K562 (cell line): ENCODE measurements around the gene ANKRD61. TPM values are rescaled to one million over a fixed set of nuclear protein-coding genes. Genes with fewer than 3 reads are reported as not detected.

Source experiments
- DEAF1 ChIP-seq: fragments of 450-650 bp; formaldehyde crosslinking; IDR thresholded peaks from 2 replicates; pipeline ENCODE4 v1.4.0; 2020; ENCODE audit warnings: mild to moderate bottlenecking, moderate library complexity
- LEF1 ChIP-seq: fragments of 450-650 bp; IDR thresholded peaks from 2 replicates; pipeline ENCODE4 v1.6.1; 2016; ENCODE audit warnings: mild to moderate bottlenecking
- NR2C2 ChIP-seq, 2 experiments: fragments of 200-800 bp in 1 of 2; sonication (Bioruptor generic) in 1 of 2; sonication (generic) in 1 of 2; formaldehyde crosslinking in 1 of 2; IDR thresholded peaks; 2 replicates each; pipeline versions ENCODE4 v1.6.1 to v1.8.0; 2016 to 2022; ENCODE audit warnings: mild to moderate bottlenecking in 1 of 2, missing compliant biosample characterization in 1 of 2, missing genetic modification characterization in 1 of 2, missing genetic modification reagents in 1 of 2
- NR4A1 ChIP-seq, 2 experiments: fragments of 250-450 bp in 1 of 2; fragments of 450-650 bp in 1 of 2; sonication (Bioruptor Pico) in 1 of 2; IDR thresholded peaks; 2 replicates each; pipeline versions ENCODE4 v1.4.0 to v1.6.1; 2016 to 2020; ENCODE audit warnings: mild to moderate bottlenecking in 2 of 2, missing compliant biosample characterization in 1 of 2, missing genetic modification characterization in 1 of 2, moderate library complexity in 1 of 2
- RAD21 ChIP-seq, 2 experiments: fragments of 250-450 bp in 1 of 2; fragments of 450-650 bp in 1 of 2; sonication (Bioruptor Pico) in 1 of 2; formaldehyde crosslinking in 1 of 2; IDR thresholded peaks in 1 of 2; conservative IDR thresholded peaks in 1 of 2; 2 replicates each; pipeline versions ENCODE4 v1.4.0 to v1.8.0; 2020 to 2022; ENCODE audit warnings: mild to moderate bottlenecking in 2 of 2, moderate library complexity in 1 of 2
- SREBF1 ChIP-seq: fragments of 150-350 bp; IDR thresholded peaks from 2 replicates; pipeline ENCODE4 v1.6.1; 2014; ENCODE audit warnings: antibody characterized with exemption, low read depth, low read length, borderline replicate concordance
- TEAD2 ChIP-seq: fragments of 450-650 bp; IDR thresholded peaks from 2 replicates; pipeline ENCODE4 v1.6.1; 2016; ENCODE audit warnings: missing genetic modification characterization, control low read depth, missing compliant biosample characterization
- ZNF197 ChIP-seq: fragments of 200-800 bp; sonication (Bioruptor generic); IDR thresholded peaks from 2 replicates; pipeline ENCODE4 v1.6.1; 2016; ENCODE audit warnings: low read depth, missing genetic modification characterization, missing compliant biosample characterization
- polyA plus RNA-seq, 8 experiments: library from polyadenylated mRNA; depleted of rRNA in 4 of 8; stranded (reverse) in 5 of 8; unstranded in 3 of 8; fragments of >200 nt; fragmentation: Nextera tagmentation in 2 of 8; fragmentation: Illumina TruSeq in 1 of 8; extraction: Ambion mirVana in 2 of 8; extraction: Trizol in 1 of 8; gene quantifications; 2 replicates each; pipeline versions ENCODE4 v1.2.1 to v1.2.3, GENCODE V29; 2011 to 2014; ENCODE audit warnings: inconsistent platforms in 1 of 8, missing spikeins in 1 of 8
- total RNA-seq, 7 experiments: library from RNA; depleted of rRNA in 6 of 7; stranded (reverse); fragments of >200 nt in 6 of 7; fragmentation: Illumina TruSeq in 2 of 7; extraction: Trizol in 2 of 7; gene quantifications; 2 replicates each; pipeline versions ENCODE4 v1.2.1 to v1.2.3, GENCODE V29; 2011 to 2021; ENCODE audit warnings: low replicate concordance in 1 of 7
- TF ChIP-seq, protein P1 (sequence below): fragments of 450-650 bp; formaldehyde crosslinking; conservative IDR thresholded peaks from 2 replicates; pipeline ENCODE4 v1.4.0; 2022; ENCODE audit warnings: mild to moderate bottlenecking, missing genetic modification characterization
- TF ChIP-seq, protein P2 (sequence below): fragments of 450-650 bp; IDR thresholded peaks from 2 replicates; pipeline ENCODE4 v1.6.1; 2016; ENCODE audit warnings: mild to moderate bottlenecking, moderate library complexity

ANKRD61 gene
- total and polyA plus RNA-seq, 9 of the 15 experiments (the other 6 are each of a cell fraction or from before 2014, with no cell fraction given), result 0.08 to 0.11 (median 0.09) TPM; not detected in 5

- TF ChIP-seq, protein P1, sequence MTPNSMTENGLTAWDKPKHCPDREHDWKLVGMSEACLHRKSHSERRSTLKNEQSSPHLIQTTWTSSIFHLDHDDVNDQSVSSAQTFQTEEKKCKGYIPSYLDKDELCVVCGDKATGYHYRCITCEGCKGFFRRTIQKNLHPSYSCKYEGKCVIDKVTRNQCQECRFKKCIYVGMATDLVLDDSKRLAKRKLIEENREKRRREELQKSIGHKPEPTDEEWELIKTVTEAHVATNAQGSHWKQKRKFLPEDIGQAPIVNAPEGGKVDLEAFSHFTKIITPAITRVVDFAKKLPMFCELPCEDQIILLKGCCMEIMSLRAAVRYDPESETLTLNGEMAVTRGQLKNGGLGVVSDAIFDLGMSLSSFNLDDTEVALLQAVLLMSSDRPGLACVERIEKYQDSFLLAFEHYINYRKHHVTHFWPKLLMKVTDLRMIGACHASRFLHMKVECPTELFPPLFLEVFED (CRISPR knock-in tag), result peak; percentile 69; the same call in 1 of the 2 replicates
- TF ChIP-seq LEF1 (peak; percentile 72; the same call in 1 of the 2 replicates), NR4A1 (CRISPR knock-in tag; IDR thresholded peaks at IDR 0.05) (no peak), NR4A1 (tag; IDR thresholded peaks at IDR 0.05) (peak; percentile 90; the same call in 1 of the 2 replicates), NR2C2 (CRISPR knock-in tag; IDR thresholded peaks at IDR 0.05) (no peak), NR2C2 (tag; IDR thresholded peaks at IDR 0.05) (peak; percentile 80), DEAF1 (peak; percentile 36; the same call in 1 of the 2 replicates), ZNF197 (peak; percentile 91), RAD21 (CRISPR knock-in tag; conservative IDR thresholded peaks at IDR 0.05 in 1 of 2, IDR thresholded peaks at IDR 0.05 in 1 of 2) (0 out of 4 replicates have a peak, but pooled peaks of 1 of the 2 experiments have one; percentile 9), TEAD2 (tag) (peak; percentile 34; the same call in 1 of the 2 replicates), SREBF1 (no peak)
- TF ChIP-seq, protein P2, sequence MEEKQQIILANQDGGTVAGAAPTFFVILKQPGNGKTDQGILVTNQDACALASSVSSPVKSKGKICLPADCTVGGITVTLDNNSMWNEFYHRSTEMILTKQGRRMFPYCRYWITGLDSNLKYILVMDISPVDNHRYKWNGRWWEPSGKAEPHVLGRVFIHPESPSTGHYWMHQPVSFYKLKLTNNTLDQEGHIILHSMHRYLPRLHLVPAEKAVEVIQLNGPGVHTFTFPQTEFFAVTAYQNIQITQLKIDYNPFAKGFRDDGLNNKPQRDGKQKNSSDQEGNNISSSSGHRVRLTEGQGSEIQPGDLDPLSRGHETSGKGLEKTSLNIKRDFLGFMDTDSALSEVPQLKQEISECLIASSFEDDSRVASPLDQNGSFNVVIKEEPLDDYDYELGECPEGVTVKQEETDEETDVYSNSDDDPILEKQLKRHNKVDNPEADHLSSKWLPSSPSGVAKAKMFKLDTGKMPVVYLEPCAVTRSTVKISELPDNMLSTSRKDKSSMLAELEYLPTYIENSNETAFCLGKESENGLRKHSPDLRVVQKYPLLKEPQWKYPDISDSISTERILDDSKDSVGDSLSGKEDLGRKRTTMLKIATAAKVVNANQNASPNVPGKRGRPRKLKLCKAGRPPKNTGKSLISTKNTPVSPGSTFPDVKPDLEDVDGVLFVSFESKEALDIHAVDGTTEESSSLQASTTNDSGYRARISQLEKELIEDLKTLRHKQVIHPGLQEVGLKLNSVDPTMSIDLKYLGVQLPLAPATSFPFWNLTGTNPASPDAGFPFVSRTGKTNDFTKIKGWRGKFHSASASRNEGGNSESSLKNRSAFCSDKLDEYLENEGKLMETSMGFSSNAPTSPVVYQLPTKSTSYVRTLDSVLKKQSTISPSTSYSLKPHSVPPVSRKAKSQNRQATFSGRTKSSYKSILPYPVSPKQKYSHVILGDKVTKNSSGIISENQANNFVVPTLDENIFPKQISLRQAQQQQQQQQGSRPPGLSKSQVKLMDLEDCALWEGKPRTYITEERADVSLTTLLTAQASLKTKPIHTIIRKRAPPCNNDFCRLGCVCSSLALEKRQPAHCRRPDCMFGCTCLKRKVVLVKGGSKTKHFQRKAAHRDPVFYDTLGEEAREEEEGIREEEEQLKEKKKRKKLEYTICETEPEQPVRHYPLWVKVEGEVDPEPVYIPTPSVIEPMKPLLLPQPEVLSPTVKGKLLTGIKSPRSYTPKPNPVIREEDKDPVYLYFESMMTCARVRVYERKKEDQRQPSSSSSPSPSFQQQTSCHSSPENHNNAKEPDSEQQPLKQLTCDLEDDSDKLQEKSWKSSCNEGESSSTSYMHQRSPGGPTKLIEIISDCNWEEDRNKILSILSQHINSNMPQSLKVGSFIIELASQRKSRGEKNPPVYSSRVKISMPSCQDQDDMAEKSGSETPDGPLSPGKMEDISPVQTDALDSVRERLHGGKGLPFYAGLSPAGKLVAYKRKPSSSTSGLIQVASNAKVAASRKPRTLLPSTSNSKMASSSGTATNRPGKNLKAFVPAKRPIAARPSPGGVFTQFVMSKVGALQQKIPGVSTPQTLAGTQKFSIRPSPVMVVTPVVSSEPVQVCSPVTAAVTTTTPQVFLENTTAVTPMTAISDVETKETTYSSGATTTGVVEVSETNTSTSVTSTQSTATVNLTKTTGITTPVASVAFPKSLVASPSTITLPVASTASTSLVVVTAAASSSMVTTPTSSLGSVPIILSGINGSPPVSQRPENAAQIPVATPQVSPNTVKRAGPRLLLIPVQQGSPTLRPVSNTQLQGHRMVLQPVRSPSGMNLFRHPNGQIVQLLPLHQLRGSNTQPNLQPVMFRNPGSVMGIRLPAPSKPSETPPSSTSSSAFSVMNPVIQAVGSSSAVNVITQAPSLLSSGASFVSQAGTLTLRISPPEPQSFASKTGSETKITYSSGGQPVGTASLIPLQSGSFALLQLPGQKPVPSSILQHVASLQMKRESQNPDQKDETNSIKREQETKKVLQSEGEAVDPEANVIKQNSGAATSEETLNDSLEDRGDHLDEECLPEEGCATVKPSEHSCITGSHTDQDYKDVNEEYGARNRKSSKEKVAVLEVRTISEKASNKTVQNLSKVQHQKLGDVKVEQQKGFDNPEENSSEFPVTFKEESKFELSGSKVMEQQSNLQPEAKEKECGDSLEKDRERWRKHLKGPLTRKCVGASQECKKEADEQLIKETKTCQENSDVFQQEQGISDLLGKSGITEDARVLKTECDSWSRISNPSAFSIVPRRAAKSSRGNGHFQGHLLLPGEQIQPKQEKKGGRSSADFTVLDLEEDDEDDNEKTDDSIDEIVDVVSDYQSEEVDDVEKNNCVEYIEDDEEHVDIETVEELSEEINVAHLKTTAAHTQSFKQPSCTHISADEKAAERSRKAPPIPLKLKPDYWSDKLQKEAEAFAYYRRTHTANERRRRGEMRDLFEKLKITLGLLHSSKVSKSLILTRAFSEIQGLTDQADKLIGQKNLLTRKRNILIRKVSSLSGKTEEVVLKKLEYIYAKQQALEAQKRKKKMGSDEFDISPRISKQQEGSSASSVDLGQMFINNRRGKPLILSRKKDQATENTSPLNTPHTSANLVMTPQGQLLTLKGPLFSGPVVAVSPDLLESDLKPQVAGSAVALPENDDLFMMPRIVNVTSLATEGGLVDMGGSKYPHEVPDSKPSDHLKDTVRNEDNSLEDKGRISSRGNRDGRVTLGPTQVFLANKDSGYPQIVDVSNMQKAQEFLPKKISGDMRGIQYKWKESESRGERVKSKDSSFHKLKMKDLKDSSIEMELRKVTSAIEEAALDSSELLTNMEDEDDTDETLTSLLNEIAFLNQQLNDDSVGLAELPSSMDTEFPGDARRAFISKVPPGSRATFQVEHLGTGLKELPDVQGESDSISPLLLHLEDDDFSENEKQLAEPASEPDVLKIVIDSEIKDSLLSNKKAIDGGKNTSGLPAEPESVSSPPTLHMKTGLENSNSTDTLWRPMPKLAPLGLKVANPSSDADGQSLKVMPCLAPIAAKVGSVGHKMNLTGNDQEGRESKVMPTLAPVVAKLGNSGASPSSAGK, result peak; percentile 57
Observed at GRCh38 chr7:6015917-6016652, 15.1 kb upstream of the ANKRD61 start (continued).
